GM12865 (cell line): ENCODE data around the gene CFAP61.

ENCODE experiments used
- DNase-seq: peaks from one replicate; pipeline ENCODE4 v3.0.0; 2010; ENCODE audit warnings: low read depth
- H3K4me3 ChIP-seq: 2 replicates; pipeline ENCODE4 v1.5.1; 2011; ENCODE audit warnings: mild to moderate bottlenecking, low read depth, low read length, control low read depth
- TF ChIP-seq, protein P1 (sequence below): IDR thresholded peaks from 2 replicates; pipeline ENCODE4 v1.5.1; 2011; ENCODE audit warnings: low read length, control low read depth, low read depth, inconsistent platforms; ENCODE audit not compliant: insufficient read depth; ENCODE audit errors: missing control alignments

The CFAP61 gene

GRCh38 chr20:20293141-20293540, 240.8 kb downstream of the CFAP61 start:
- no peak for DNase-seq
- no peak overlapping the region for H3K4me3 ChIP-seq
- TF ChIP-seq, protein P1, sequence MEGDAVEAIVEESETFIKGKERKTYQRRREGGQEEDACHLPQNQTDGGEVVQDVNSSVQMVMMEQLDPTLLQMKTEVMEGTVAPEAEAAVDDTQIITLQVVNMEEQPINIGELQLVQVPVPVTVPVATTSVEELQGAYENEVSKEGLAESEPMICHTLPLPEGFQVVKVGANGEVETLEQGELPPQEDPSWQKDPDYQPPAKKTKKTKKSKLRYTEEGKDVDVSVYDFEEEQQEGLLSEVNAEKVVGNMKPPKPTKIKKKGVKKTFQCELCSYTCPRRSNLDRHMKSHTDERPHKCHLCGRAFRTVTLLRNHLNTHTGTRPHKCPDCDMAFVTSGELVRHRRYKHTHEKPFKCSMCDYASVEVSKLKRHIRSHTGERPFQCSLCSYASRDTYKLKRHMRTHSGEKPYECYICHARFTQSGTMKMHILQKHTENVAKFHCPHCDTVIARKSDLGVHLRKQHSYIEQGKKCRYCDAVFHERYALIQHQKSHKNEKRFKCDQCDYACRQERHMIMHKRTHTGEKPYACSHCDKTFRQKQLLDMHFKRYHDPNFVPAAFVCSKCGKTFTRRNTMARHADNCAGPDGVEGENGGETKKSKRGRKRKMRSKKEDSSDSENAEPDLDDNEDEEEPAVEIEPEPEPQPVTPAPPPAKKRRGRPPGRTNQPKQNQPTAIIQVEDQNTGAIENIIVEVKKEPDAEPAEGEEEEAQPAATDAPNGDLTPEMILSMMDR = no peak

DNA sequence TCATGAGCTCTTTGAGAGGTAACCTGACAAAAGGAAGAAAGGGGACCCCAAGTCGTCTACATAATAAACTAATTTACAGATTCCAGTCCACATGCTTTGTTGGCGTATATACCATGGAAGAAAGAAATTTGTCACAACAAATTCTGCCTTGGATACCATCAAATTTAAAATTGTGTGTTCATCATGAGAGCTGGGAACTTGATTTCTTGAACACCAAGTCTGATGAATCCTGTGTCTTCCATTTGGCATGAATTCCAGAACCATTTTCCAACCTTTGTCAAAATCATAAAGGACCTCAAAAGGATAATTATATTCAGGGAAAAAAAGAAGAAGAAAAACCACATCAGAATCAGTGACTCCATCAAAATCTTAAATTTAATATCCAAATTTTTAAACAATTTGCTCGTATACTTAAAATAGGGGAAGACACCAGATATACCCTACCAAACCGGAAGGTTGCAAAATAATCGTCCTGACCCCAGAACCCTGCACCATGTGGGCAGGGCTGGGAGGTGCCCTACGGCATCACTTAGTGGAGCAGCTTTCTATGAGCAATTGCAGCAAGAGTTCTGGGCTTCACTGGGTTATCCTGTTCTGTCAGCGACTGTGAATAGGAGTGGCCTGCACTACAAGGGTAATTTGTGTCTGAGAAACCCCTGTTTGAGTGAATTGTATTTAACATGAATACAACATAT, 241.5 kb downstream of the CFAP61 start:
- TF ChIP-seq, protein P1 = no peak
- H3K4me3 ChIP-seq = no peak overlapping the region
- DNase-seq = no peak

DNA sequence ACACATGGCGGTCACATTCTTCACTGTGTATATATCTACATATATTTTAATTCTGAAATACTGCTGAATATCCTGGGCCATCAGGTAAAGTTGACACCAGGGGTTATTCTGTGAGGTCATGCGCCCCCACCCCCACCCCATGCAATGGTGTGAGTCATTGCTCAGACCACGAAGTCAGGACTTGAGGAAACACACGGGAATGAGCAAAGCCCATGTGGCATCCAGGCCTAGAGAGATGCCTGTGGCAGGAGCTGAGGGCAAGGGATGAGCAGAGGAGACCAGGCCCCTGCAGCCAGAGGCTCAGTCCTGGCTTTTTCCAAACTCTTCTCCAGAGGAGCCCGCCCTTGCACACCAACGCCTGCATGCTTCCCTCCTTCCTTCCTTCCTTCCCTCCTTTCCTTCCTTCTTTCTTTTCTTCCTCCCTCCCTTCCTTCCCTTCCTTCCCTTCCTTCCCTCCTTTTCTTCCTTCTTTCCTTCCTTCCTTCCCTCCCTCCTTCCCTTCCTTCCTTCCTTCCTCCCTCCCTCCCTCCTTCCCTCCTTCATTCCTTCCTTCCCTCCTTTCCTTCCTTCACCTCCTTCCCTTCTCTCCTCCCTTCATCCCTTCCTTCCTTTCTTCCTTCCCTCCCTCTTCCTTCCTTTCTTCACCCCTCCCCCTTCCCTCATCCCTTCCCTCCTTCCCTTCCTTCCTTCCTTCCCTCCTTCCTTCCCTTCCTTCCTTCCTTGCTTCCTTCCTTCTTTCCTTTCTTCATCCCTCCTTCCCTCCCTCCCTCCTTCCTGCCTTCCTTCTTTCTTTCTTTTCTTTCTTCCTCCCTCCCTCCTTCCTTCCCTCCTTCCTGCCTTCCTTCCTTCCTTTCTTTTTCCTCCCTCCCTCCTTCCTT, 243.5 kb downstream of the CFAP61 start:
- H3K4me3 ChIP-seq = no peak overlapping the region
- TF ChIP-seq, protein P1 = no peak
- DNase-seq = no peak

DNA sequence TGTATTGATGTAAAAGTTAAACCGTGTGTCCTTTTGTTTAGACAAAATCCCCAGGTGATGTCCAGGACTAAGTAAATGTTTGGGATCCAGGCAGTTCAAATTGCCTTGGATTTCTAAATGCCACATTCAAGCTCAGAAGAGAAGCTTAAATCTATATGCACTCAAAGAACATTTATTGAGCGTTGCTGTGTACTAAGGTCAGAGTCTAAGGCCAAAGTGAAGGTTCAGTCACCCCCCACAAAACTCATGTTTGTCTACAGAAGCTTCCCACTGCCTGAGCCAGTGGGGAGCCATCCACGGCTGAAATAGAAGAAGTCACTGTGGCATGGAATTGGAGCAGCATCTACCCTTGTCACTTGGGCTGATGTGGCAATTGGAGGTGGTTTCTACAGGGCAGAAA, 244.8 kb downstream of the CFAP61 start:
- no peak for DNase-seq
- TF ChIP-seq, protein P1 = no peak
- no peak overlapping the region for H3K4me3 ChIP-seq

- DNase-seq = no peak
- H3K4me3 ChIP-seq = no peak overlapping the region
- TF ChIP-seq, protein P1 = no peak
Measured at GRCh38 chr20:20297752-20298151, 245.4 kb downstream of the CFAP61 start.

DNA sequence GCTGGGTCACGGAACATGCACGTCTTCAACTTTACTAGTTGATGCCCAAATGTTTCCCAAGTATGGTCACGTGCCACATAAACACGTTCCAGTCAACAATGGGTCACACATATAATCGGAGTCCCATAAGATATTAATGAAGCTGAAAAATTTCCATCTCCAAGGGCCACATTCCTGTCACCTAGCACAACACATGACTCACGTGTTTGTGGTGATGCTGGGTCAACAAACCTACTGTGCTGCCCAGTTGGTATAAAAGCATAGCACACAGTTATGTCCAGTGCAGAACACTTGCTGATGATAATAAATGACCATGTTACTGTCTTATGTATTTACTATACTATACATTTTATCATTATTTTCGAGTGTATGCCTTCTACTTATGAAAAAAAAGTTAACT, 247.6 kb downstream of the CFAP61 start:
- TF ChIP-seq, protein P1 = no peak
- H3K4me3 ChIP-seq = no peak overlapping the region
- DNase-seq = no peak
